MM.1S (cell line): ENCODE data around the gene GCGR.

ENCODE experiments used
- CTCF ChIP-seq: fragments of 300-600 bp; sonication (generic); IDR thresholded peaks from 2 replicates; pipeline ENCODE4 v1.5.1; 2016; ENCODE audit warnings: antibody characterized with exemption, low read length, mixed read lengths
- EZH2 ChIP-seq: fragments of 300-600 bp; sonication (generic); optimal IDR thresholded peaks from 2 replicates; pipeline ENCODE3; 2017; ENCODE audit warnings: low read depth, mild to moderate bottlenecking, antibody characterized with exemption, low read length, mixed read lengths
- EZH2phosphoT487 ChIP-seq: fragments of 300-600 bp; sonication (generic); IDR thresholded peaks from 2 replicates; pipeline ENCODE4 v1.6.1; 2018; ENCODE audit warnings: antibody characterized with exemption, low read length

- TF ChIP-seq EZH2 (no peak), CTCF (no peak), EZH2phosphoT487 (no peak)
Measured at GRCh38 chr17:81794509-81794908, 9.4 kb upstream of the GCGR start.
